Mucosa of descending colon (tissue), 3 donors: ENCODE results near the gene EMILIN3. TPM values are rescaled to one million over a fixed set of nuclear protein-coding genes. Genes with fewer than 3 reads are reported as not detected.
"Not testable (repeated sequence)": the region's sequence is repeated elsewhere in the genome, so short reads cannot be mapped to it uniquely, and the experiment has no call there.

Source experiments
- ATAC-seq: fragments of 200-7000 bp; cut with Tn5 transposase; one replicate; pipeline ENCODE4 v1.9.1; 2020; ENCODE audit warnings: mild to moderate bottlenecking, moderate library complexity
- DNase-seq, 3 donors: peaks; one replicate each; pipeline ENCODE4 v3.0.0-alpha.2; 2020
- H3K36me3 ChIP-seq: fragments of 200-600 bp; one replicate; pipeline ENCODE4 v1.8.0; 2021; ENCODE audit warnings: low read depth, mild to moderate bottlenecking
- H3K4me1 ChIP-seq: fragments of 200-600 bp; one replicate; pipeline ENCODE4 v1.8.0; 2021; ENCODE audit warnings: low read depth, mild to moderate bottlenecking
- H3K4me3 ChIP-seq: fragments of 200-600 bp; one replicate; pipeline ENCODE4 v1.8.0; 2021; ENCODE audit warnings: mild to moderate bottlenecking
- H3K9me3 ChIP-seq: fragments of 200-600 bp; one replicate; pipeline ENCODE4 v1.8.0; 2021; ENCODE audit warnings: mild to moderate bottlenecking
- CTCF ChIP-seq: fragments of 200-600 bp; IDR thresholded peaks from one replicate; pipeline ENCODE4 v1.8.0; 2022; ENCODE audit warnings: antibody characterized with exemption, mild to moderate bottlenecking
- intact Hi-C, 2 donors: fragments of 100-400 bp; cut with DNase I in 1 of 2; cut with micrococcal nuclease in 1 of 2; formaldehyde crosslinking; loops; one replicate each; pipeline versions ENCODE4 v1.11.0 to v1.11.1; 2022; cut with DNase I, micrococcal nuclease
- total RNA-seq, 3 donors: library from RNA; stranded (reverse); fragmentation: NEBNext Ultra II Directional in 2 of 3; extraction: Animal tissue kit (Norgen Biotek cat#: 25700) in 2 of 3; gene quantifications; one replicate each; pipeline versions ENCODE4 v1.2.1 to v1.2.4, GENCODE V29; 2021 to 2023
- donor health status: DM: no; HTN: no; CAD: no; lungs with moderate emphysema.
- donor health status: DM: no; HTN: no; CAD: no.
- donor health status: DM: no; HTN: yes; CAD: no.

Gene EMILIN3
- total RNA-seq, 3 donors from 2014 or later = 0.23 to 4.0 TPM; not detected in 1

GRCh38 chr20:41317546-41318270, 48.9 kb downstream of the EMILIN3 start, which contains the start of gene ZHX3:
ZHX3 (minus strand) TSS chr20:41317731; CDS start chr20:41204916, 112,815 bp downstream.
- H3K4me1 ChIP-seq = peaks cover 26% of the 10 kb centered on the region
- H3K4me3 ChIP-seq = peak within 1 kb of the TSS; percentile 60
- H3K36me3 ChIP-seq = no peaks in the 10 kb centered on the region
- DNase-seq = peak; percentile 96 to 99 (median 98)
- ATAC-seq = peak; percentile 94
- no peak for TF ChIP-seq CTCF
- intact Hi-C loops = no loop called here
- no peaks in the 10 kb centered on the region for H3K9me3 ChIP-seq

GRCh38 chr20:41316602-41317545, 49.7 kb downstream of the EMILIN3 start:
- Histone ChIP-seq H3K4me3 (peak overlapping the region; percentile 60), H3K4me1 (peaks cover 19% of the 10 kb centered on the region), H3K9me3 (no peaks in the 10 kb centered on the region), H3K36me3 (no peaks in the 10 kb centered on the region)
- intact Hi-C loops = no loop called here
- peak; percentile 22 for ATAC-seq
- DNase-seq = peak; percentile 89 to 90 (median 89)
- no peak for TF ChIP-seq CTCF

GRCh38 chr20:41316051-41316450, 50.6 kb downstream of the EMILIN3 start:
- ATAC-seq = no peak
- TF ChIP-seq CTCF = no peak
- intact Hi-C loops = no loop called here
- H3K4me3 ChIP-seq = no peak overlapping the region
- DNase-seq = no peak
- H3K9me3 ChIP-seq = no peaks in the 10 kb centered on the region
- H3K36me3 ChIP-seq = no peaks in the 10 kb centered on the region
- H3K4me1 ChIP-seq = peaks cover 15% of the 10 kb centered on the region

DNA sequence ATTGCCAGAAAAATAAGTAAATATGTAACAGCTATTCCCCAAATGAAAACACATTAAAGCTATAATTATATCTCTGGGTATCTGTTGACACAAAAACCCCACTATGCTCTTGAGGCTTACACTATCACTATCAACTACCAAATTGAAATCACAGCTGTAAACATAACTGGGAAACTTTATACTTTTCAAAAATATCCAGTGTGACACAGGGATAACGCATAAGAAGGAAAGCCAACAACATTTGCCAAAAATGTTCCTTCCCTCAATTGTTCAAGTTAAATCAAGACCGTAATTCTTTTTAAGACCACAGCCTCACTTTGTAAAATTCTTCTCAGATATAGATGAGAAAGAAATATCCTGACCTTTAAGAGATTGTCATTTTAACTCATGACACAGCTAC, 52.2 kb downstream of the EMILIN3 start:
- Histone ChIP-seq H3K4me1 (peaks cover 15% of the 10 kb centered on the region), H3K36me3 (no peaks in the 10 kb centered on the region), H3K9me3 (no peaks in the 10 kb centered on the region), H3K4me3 (no peak overlapping the region)
- ATAC-seq (no peak), DNase-seq (no peak)
- TF ChIP-seq CTCF = no peak
- intact Hi-C loops = no loop called here

GRCh38 chr20:41312009-41312408, 54.6 kb downstream of the EMILIN3 start:
- DNase-seq, intact Hi-C loops, H3K9me3 ChIP-seq, ATAC-seq, H3K4me3 ChIP-seq, H3K36me3 ChIP-seq: not testable (repeated sequence)
- peaks cover 13% of the 10 kb centered on the region for H3K4me1 ChIP-seq

Other genes with a start within 250 kb of the EMILIN3 start
- gene PLCG1, start 229.3 kb downstream of the EMILIN3 start, total RNA-seq = 10 to 100 TPM; 65.2 to 98.4 (median 85.4) TPM
- 10 to 100 TPM; 24.5 to 84.5 (median 32.8) TPM for gene ZHX3, start 49.1 kb downstream of the EMILIN3 start, total RNA-seq
- 10 to 100 TPM; 48.0 to 73.3 (median 52.7) TPM for gene LPIN3, start 26.0 kb downstream of the EMILIN3 start, total RNA-seq